ENCODE data around the gene HOXC10.

Gene HOXC10

GRCh38 chr12:53984901-53985691 lies at the start of gene HOXC10:
Gene HOXC10 (plus strand): TSS chr12:53985146. CDS start chr12:53985260, 114 bp downstream.
- DNase-seq (ENCODE audit: low read depth in 1 of 2, low spot score in 1 of 2): peak; percentile 52 to 80

GRCh38 chr12:53935383-53936341 lies 49.3 kb upstream of the HOXC10 start:
- DNase-seq (ENCODE audit: low read depth in 1 of 2, low spot score in 1 of 2): no peak

DNA sequence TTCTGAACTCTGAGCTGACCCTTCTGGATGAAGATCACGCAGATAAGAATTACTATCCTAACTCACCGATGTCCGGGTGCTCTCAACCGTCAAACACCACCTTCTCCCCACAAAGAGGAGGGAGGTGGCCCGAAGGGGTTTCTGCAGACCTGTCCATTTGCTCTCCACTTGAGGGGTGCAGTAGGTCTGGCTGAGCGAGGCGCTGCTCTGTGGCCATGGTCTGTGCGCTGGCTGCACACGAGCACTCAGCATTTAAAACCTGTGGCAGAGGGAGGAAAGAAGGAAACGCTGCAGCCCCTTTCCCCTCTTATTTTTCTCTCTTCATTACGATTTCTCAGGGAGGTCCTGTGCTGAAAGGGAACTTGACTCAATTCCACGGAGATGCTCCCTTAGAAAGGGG lies 47.8 kb upstream of the HOXC10 start:
- DNase-seq (ENCODE audit: low read depth in 1 of 2, low spot score in 1 of 2): no peak

GRCh38 chr12:53937596-53938325 lies 47.2 kb upstream of the HOXC10 start:
- no peak for DNase-seq (ENCODE audit: low read depth in 1 of 2, low spot score in 1 of 2)

DNA sequence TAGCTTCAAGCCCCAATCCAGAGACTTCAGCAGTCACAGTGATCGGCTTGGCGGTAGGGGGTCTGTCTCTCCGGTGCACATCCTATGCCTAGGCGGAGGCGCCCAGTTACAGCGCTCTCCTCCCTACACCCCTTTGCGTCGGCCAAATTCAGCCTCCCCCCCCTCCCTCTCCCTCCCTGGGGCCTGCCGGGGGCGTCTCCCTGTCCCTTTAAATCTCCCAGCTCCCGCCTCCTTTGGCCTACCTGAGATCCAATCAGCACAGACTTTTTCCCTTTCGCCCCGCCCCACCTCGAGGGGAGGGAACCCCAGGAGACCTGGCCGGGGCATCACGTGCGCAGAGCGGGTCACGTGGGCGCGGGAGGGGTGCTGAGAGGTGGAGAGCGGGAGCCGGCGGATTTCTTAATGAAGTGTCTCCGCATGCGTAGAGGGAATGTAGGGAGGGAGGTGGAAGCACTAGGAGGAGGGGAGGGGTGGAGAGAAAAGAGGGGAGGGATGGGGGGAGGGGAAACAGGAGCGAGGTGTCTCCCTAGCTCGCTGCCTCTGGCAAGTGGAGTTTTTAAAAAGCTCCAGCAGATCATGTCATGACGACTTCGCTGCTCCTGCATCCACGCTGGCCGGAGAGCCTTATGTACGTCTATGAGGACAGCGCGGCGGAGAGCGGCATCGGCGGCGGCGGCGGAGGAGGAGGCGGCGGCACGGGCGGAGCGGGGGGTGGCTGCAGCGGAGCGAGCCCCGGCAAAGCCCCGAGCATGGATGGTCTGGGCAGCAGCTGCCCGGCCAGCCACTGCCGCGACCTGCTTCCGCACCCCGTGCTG lies 46.4 kb upstream of the HOXC10 start, which contains the start of gene HOXC13:
HOXC13 (plus strand) TSS at position 506 of the 815 bp plus-strand sequence; CDS start at position 582, 76 bp downstream.
- DNase-seq (ENCODE audit: low read depth in 1 of 2, low spot score in 1 of 2): peak in 1 of 2 donors; percentile 52

- DNase-seq (ENCODE audit: low read depth in 1 of 2, low spot score in 1 of 2): no peak
Observed at GRCh38 chr12:53939141-53940108, 45.5 kb upstream of the HOXC10 start.

- no peak for DNase-seq (ENCODE audit: low read depth in 1 of 2, low spot score in 1 of 2)
Observed at GRCh38 chr12:53940443-53941014, 44.4 kb upstream of the HOXC10 start.

GRCh38 chr12:53941187-53941586 lies 43.8 kb upstream of the HOXC10 start:
- no peak for DNase-seq (ENCODE audit: low read depth in 1 of 2, low spot score in 1 of 2)

DNA sequence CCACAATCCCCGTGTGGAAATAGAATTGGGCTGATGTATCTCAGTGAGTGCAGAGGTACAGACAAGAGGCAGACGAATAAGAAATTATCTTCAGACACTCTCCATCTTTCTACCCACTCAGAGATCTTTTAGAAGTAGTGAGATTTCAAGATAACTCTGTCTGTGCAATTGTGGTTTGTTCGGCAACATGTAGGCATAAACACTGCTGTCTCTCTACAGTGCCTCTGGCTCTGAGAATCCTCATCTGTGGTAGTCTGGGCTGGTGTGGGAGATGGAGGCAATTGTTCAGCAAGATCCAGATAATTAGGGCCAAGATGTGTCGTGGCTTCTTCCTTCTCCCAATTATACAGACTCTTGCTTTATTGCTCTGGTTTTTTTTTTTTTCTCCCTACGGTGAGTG lies 43.2 kb upstream of the HOXC10 start:
- no peak for DNase-seq (ENCODE audit: low read depth in 1 of 2, low spot score in 1 of 2)

DNA sequence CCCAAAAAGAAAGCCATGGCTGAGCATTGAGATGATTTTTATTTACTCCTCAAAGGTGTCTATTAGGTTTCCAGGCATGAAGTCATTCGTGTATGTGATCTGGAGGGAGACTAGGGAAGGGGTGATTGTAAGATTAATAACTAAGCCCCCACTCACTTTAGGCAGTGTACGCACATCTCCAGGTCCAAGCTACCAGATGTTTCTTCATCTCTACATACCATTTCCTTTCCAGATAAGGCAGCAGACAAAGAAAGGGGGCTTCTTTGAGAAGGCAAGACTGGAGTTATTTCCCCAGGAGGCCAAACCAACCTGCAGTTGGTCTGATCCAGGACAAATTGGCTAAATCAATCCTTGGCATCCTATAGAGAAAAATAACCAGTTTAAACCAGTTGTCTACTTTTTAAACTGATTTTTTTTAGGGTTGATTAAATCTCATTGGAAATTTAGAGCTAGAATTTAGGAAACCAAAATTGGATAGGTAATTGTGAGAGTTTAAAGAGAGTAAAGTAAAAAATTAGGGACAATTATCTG lies 42.4 kb upstream of the HOXC10 start:
- no peak for DNase-seq (ENCODE audit: low read depth in 1 of 2, low spot score in 1 of 2)

GRCh38 chr12:53944209-53944608 lies 40.7 kb upstream of the HOXC10 start:
- DNase-seq (ENCODE audit: low read depth in 1 of 2, low spot score in 1 of 2): no peak

DNA sequence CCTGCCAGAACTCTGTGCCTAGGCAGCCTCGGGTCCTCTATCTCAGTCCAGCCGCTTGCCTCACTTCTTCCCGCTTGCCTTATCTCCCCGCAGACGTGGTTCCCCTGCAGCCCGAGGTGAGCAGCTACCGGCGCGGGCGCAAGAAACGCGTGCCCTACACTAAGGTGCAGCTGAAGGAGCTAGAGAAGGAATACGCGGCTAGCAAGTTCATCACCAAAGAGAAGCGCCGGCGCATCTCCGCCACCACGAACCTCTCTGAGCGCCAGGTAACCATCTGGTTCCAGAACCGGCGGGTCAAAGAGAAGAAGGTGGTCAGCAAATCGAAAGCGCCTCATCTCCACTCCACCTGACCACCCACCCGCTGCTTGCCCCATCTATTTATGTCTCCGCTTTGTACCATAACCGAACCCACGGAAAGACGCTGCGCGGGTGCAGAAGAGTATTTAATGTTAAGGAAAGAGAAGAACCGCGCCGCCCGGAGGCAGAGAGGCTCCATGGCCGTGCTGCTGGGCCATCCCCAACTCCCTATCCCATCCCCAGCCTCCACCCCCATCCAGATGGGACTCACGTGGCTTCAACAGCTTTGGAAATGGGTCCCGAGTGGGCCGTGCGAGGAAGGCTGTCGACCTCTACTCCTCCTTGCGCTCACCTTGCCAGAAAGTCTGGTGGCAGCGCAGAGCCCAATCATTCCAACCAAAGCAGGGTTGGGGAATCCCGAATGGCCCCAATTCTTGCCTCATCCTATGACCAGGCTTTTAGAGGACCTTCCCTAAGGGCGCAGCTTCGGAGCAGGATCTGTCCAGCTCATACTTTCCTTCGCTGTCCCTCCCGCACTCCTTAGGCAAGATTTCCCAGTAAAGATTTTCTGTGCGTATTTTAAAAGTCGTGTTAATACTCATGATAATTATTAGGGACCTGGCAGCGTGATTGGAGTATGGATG lies 39.8 kb upstream of the HOXC10 start:
- DNase-seq (ENCODE audit: low read depth in 1 of 2, low spot score in 1 of 2): no peak

DNA sequence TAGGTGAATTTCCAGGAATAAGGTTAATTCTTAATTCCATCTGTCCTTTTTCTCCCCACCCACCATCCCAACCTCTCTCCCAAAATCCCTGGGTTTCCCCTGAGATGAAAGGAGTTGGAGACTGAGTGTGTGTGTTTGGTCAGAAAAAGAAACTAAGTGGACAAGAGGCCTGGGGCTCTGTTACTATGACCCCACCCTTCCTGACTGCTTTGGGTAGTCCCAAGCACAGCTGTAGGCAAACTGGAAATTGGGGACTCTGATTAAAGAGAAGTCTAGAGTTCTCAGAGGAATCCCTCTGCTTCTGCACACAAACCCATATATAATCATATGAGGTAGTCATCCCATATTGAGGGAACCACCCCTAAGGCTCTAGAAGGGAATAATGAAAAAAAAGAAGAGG lies 37.2 kb upstream of the HOXC10 start:
- DNase-seq (ENCODE audit: low read depth in 1 of 2, low spot score in 1 of 2): no peak

DNA sequence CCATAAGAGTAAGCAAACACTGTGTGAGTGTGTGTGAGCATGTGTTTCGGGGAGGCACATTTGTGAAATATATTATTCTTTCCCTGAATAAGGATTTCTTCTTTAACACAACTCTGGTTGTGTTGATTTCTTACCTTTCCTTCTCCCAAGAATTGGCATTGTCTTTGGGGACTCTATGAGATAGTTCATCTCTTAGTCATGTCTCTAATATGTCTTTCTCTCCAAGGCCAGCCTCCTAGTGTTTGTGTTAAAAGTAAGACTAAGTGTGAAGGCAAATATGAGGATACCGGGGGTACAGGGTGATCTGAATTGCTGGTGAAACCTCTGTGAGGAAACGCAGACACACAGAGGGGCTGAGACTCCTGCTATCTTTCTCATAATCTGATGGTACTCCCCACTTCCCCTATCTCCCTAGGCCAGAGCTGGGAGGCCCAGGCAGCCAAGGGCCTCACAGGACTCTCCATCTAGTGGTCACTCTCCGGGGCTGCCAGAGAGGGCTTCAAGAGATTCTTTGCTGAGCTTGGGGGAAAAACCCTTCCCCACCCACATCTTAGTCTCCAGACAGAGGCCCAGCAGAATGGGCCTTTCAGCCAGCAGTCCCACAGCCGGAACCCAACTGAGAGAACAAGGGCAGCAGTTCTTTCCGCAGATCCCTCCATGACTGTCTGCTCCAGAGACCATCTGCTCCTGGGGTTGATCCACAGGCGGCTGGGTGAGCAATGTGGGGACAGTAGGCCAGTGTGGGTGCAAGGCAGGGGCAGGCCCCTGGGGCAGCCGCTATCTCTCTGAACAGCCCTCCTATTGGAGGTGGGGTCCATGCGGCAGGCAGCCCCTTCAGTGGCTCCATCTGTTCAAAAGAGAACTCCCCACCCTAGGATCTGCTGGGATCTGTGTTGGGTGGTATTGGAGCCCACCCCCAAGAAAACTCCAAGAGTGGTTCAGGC lies 36.0 kb upstream of the HOXC10 start:
- DNase-seq (ENCODE audit: low read depth in 1 of 2, low spot score in 1 of 2): no peak

GRCh38 chr12:53949631-53950436 lies 35.1 kb upstream of the HOXC10 start:
- no peak for DNase-seq (ENCODE audit: low read depth in 1 of 2, low spot score in 1 of 2)

GRCh38 chr12:53950437-53950773 lies 34.5 kb upstream of the HOXC10 start:
- DNase-seq (ENCODE audit: low read depth in 1 of 2, low spot score in 1 of 2): no peak
